Epithelial cell of proximal tubule (primary cell): ENCODE measurements around the gene NKG7. TPM values are rescaled to one million over a fixed set of nuclear protein-coding genes. Genes with fewer than 3 reads are reported as not detected.
A peak's percentile ranks its signal among the peaks of the same experiment; 100 is the strongest.

ENCODE experiments used
- DNase-seq: peaks from one replicate; pipeline ENCODE4 v3.0.0-alpha.2; 2011; ENCODE audit warnings: low read depth
- H3K4me3 ChIP-seq: 2 replicates; pipeline ENCODE4 v1.5.1; 2011; ENCODE audit warnings: low read depth, mild to moderate bottlenecking, low read length
- total RNA-seq: library from RNA; depleted of rRNA; stranded (reverse); fragments of >200 nt; gene quantifications from 2 replicates; pipeline ENCODE4 v1.2.3, GENCODE V29; 2015
- TF ChIP-seq, protein P1 (sequence below): conservative IDR thresholded peaks from 2 replicates; pipeline ENCODE4 v1.5.1; 2012; ENCODE audit warnings: low read depth, mild to moderate bottlenecking, low read length

The NKG7 gene
- total RNA-seq, 1 donor from 2014 or later, result not detected

DNA sequence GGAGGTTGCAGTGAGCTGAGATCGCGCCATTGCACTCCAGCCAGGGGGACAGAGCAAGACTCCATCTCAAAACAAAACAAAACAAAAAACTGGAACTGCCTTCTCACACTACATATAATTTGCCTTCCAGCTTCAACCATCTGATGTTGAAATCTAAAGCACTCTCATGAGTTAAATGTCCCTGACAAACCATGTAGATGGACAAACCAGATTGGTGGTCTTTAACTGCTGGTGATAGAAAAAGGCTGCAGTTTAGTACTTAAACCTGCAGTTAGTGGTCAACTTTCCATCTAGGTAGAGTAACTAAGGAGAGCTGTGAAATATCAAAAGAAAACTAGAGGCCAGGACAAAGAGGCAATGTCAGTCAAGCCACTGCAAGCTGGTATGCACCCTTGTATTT is 23.7 kb upstream of the NKG7 start:
- no peak overlapping the region for H3K4me3 ChIP-seq
- DNase-seq, result no peak
- TF ChIP-seq, protein P1, sequence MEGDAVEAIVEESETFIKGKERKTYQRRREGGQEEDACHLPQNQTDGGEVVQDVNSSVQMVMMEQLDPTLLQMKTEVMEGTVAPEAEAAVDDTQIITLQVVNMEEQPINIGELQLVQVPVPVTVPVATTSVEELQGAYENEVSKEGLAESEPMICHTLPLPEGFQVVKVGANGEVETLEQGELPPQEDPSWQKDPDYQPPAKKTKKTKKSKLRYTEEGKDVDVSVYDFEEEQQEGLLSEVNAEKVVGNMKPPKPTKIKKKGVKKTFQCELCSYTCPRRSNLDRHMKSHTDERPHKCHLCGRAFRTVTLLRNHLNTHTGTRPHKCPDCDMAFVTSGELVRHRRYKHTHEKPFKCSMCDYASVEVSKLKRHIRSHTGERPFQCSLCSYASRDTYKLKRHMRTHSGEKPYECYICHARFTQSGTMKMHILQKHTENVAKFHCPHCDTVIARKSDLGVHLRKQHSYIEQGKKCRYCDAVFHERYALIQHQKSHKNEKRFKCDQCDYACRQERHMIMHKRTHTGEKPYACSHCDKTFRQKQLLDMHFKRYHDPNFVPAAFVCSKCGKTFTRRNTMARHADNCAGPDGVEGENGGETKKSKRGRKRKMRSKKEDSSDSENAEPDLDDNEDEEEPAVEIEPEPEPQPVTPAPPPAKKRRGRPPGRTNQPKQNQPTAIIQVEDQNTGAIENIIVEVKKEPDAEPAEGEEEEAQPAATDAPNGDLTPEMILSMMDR, result no peak

DNA sequence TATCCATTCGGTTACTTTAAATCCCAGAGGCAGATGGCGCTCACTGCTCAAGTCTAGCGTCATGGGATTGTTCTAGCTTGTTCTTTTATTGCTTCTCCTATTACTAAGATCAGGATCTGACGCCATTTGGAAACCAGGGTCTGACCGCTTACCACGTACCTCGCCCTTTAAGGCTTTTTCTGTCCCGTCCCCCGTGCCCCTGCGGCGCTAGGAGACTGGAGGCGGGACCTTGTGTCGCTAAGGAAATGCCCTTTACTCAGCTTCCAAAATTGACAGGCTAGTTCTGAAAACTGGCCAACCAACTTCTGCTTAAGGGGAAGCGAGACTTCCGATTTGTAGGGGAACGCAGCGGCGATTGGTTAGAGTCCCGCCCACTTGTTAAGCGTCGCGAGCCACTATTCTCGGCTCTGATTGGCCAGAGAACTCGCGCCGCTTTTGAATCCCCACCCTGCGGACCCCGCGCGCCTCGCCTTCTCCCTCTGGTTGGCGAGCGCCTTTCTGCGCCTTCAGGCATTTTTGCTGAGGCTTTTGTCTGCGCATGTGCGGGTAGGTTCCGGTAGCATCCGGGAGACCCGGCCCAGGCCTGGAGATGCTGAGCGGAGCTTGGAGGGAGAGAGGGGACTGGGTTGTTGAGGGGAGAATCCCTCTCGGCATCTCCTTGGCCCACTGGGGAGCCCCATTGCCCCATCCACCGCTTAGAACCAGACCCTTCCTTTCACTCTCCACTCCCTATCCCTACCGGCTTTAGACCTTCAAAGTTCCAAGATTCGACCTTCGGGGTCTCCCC is 21.8 kb upstream of the NKG7 start:
- peak overlapping the region; percentile 62 for H3K4me3 ChIP-seq
- peak; percentile 94 for DNase-seq
- TF ChIP-seq, protein P1, result peak; percentile 8

DNA sequence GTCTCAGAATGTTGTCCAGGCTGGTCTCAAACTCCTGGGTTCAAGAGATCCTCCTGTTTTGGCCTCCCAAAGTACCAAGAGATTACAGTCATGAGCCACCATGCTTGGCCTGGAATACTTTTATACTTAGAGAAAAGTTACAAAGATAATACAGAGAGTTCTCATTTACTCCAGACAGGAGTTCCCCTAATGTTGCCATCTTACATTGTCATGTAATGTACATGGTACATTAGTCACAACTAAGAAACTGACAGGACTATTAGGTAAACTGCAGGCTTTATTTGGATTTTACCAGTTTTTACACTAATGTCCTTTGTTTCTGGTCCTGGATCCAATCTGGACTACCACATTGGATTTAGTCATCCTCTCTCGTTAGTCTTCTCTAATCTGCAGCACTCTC is 20.2 kb upstream of the NKG7 start:
- no peak for DNase-seq
- TF ChIP-seq, protein P1, result no peak
- no peak overlapping the region for H3K4me3 ChIP-seq

DNA sequence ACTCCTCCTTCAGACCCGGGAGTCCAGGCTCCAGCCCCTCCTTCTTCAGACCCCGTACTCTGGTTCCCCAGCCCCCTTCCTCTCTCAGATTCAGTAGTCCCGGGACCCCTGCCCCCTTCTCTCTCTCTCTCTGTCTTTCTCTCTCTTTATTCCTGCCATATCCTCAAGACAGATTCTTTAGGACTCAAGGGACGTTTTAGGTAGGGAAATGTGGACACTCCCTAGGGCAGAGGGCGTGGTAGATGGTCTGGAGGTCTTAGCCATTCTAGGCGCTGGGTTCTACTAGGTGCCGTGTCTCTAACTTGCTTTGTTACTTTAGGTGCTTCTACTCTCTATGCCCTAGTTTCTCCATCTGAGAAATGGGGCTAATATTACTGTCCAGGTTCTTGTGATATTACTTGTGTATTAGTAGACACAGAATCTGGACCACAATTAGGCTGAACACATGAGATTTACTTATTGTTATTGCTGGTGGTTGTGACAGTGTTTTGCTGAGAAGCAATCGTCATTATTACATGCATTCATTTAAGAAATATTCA is 18.7 kb upstream of the NKG7 start:
- H3K4me3 ChIP-seq, result no peak overlapping the region
- DNase-seq, result no peak
- TF ChIP-seq, protein P1, result no peak

DNA sequence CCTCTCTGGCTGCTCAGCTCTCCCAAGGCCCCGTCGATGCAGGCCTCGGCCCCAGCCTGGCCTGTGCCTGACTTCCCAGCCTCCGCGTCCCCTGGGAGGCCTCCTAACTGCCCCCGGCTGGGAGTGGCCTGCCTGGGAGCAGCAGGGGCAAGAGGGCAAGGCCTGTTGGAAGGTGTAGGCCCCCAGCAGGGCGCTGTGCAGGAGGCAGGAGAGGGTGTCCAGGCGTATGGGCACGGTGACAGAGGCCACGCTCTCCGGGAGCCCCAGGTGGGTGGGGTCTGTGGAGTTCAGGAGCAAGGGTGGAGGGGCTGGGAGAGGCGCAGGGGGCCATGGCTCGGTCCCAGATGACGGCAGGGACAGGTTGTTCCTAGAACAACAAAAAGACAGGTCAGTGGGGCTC is 16.7 kb upstream of the NKG7 start:
- no peak overlapping the region for H3K4me3 ChIP-seq
- TF ChIP-seq, protein P1, result no peak
- DNase-seq, result no peak

DNA sequence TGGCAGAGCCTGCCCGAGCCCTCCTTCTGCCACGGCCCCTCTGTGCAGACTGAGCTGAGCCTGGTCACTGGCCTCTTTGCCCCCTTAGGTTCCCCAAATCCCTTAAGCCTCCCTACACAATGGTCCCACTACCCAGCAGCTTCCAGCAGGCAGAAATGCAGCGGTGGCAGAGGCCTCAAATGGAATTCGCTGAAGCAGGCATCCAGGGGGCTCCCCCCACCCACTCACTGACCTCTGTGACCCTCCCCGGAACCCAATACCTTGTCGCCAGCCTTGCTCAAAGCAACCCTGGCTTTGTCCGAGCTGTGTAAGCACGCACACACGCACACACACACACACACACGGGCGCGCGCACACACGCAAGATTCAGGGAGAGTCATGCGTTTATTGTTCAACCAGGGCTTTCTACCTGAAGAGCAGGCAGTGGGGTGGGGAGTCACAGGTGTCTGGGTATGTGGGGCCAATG is 15.5 kb upstream of the NKG7 start, which contains the start of gene LIM2:
Gene LIM2 (minus strand): TSS at position 51 of the 466 bp plus-strand sequence. CDS start 531 bp downstream, outside the sequence.
- H3K4me3 ChIP-seq, result no peak within 1 kb of the TSS
- no peak for DNase-seq
- TF ChIP-seq, protein P1, result no peak
